ENCODE data around the gene PLIN5. TPM values are rescaled to one million over a fixed set of nuclear protein-coding genes. Genes with fewer than 3 reads are reported as not detected.

Gene PLIN5
- total RNA-seq, 1 donor from 2014 or later: 17.2 TPM

DNA sequence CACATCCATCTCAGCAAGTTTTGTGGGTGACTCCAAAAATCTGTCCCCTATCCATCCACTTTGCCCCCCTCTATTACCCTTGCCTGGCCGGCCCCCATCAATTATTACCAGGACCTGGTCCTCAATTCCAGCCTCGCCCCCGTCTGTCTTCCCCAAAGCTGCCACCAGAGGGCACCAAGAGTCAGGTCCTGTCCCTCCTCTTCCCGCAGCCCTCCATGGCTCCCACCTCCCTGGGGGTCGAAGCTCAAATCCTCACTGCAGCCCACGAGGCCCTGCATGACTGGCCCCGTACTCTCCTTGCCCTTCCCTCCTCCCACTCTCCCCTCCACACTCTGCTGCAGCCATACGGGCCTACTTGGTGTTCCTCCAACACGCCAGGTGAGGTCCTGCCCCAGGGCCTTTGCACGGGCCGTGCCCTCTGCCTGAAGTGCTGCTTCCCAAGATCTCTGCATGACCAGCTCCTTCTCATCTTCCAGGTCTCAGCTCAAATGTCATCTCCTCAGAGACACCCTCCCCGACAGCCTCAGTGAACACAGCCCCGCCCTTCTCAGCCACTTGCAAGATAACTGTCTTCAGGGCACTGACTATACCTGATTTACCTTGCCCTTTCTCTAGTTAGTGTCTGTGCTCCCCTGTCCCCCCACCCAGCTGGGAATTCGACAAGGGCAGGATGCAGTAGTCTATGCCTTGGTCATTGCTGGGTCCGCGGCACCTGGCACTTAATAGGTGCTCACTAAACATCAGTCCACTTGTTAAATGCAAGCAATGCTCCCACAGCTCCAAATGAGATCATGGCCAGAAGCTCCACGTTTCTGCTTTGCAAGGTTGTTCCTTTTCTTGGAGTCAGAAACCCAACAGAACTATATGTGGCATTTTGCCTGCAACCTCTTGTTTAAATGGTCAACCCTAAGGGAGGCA, 41.3 kb upstream of the PLIN5 start:
- DNase-seq: peak; percentile 80
- TF ChIP-seq, protein P1, sequence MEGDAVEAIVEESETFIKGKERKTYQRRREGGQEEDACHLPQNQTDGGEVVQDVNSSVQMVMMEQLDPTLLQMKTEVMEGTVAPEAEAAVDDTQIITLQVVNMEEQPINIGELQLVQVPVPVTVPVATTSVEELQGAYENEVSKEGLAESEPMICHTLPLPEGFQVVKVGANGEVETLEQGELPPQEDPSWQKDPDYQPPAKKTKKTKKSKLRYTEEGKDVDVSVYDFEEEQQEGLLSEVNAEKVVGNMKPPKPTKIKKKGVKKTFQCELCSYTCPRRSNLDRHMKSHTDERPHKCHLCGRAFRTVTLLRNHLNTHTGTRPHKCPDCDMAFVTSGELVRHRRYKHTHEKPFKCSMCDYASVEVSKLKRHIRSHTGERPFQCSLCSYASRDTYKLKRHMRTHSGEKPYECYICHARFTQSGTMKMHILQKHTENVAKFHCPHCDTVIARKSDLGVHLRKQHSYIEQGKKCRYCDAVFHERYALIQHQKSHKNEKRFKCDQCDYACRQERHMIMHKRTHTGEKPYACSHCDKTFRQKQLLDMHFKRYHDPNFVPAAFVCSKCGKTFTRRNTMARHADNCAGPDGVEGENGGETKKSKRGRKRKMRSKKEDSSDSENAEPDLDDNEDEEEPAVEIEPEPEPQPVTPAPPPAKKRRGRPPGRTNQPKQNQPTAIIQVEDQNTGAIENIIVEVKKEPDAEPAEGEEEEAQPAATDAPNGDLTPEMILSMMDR (IDR thresholded peaks at IDR 0.05): peak; percentile 67
- no peaks in the 10 kb centered on the region for H3K36me3 ChIP-seq
- no peak overlapping the region for H3K27ac ChIP-seq
- H3K9me3 ChIP-seq: no peaks in the 10 kb centered on the region
- no peak overlapping the region for H3K4me3 ChIP-seq
- H3K27me3 ChIP-seq: peaks cover 42% of the 10 kb centered on the region
- peaks cover 10% of the 10 kb centered on the region for H3K4me1 ChIP-seq
- intact Hi-C loops (cut with DNase I): loop anchor here (10.0 kb wide), 1 partner anchor 59 kb away; the partner anchor contains the start of gene TNFAIP8L1
- peak; percentile 73 for ATAC-seq

- Histone ChIP-seq H3K36me3 (no peaks in the 10 kb centered on the region), H3K4me1 (peaks cover 10% of the 10 kb centered on the region), H3K4me3 (no peak overlapping the region), H3K27me3 (peaks cover 34% of the 10 kb centered on the region), H3K9me3 (no peaks in the 10 kb centered on the region), H3K27ac (no peak overlapping the region)
- TF ChIP-seq, protein P1 (IDR thresholded peaks at IDR 0.05): no peak
- intact Hi-C loops (cut with DNase I): loop anchor here (10.0 kb wide), 1 partner anchor 59 kb away; the partner anchor contains the start of gene TNFAIP8L1
- ATAC-seq (peak; percentile 27), DNase-seq (no peak)
Measured at GRCh38 chr19:4575267-4576015, 40.4 kb upstream of the PLIN5 start.

GRCh38 chr19:4573682-4574081, 38.7 kb upstream of the PLIN5 start:
- ATAC-seq (no peak), DNase-seq (no peak)
- Histone ChIP-seq H3K36me3 (no peaks in the 10 kb centered on the region), H3K4me1 (peaks cover 10% of the 10 kb centered on the region), H3K27me3 (peaks cover 17% of the 10 kb centered on the region), H3K27ac (no peak overlapping the region), H3K4me3 (no peak overlapping the region), H3K9me3 (no peaks in the 10 kb centered on the region)
- intact Hi-C loops (cut with DNase I): loop anchor here (10.0 kb wide), 1 partner anchor 61 kb away; the partner anchor contains the start of gene TNFAIP8L1
- TF ChIP-seq, protein P1 (IDR thresholded peaks at IDR 0.05): no peak

GRCh38 chr19:4571305-4571917, 36.4 kb upstream of the PLIN5 start:
- H3K27me3 ChIP-seq: peaks cover 4% of the 10 kb centered on the region
- no peaks in the 10 kb centered on the region for H3K36me3 ChIP-seq
- no peak for DNase-seq

DNA sequence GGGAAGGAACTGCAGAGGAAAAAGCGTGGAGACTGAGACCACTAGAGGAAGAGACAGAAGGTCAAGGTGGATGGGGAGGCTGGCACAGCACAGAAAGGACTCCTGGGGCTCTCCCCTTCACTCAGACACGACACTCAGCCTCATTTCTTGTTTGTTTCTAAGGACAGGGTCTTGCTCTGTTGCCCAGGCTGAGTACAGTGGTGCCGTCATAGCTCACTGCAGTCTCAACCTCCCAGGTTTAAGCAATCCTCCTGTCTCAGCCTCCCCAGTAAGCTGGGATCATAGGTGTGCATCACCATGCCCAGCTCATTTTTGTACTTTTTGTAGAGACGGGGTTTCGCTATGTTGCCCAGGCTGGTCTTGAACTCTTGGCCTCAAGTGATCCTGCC, 35.9 kb upstream of the PLIN5 start:
- ATAC-seq: no peak
- no peak overlapping the region for H3K4me3 ChIP-seq
- no peak for DNase-seq
- TF ChIP-seq, protein P1 (IDR thresholded peaks at IDR 0.05): no peak
- intact Hi-C loops (cut with DNase I): loop anchor here (10.0 kb wide), 1 partner anchor 64 kb away; the partner anchor contains the start of gene TNFAIP8L1
- no peaks in the 10 kb centered on the region for H3K27me3 ChIP-seq
- no peak overlapping the region for H3K27ac ChIP-seq
- H3K36me3 ChIP-seq: no peaks in the 10 kb centered on the region
- peaks cover 10% of the 10 kb centered on the region for H3K4me1 ChIP-seq
- no peaks in the 10 kb centered on the region for H3K9me3 ChIP-seq

More at GRCh38 chr19:4571305-4571917, 36.4 kb upstream of the PLIN5 start:
- Histone ChIP-seq H3K4me1 (peaks cover 10% of the 10 kb centered on the region), H3K4me3 (no peak overlapping the region), H3K27ac (no peak overlapping the region), H3K9me3 (no peaks in the 10 kb centered on the region)
- TF ChIP-seq, protein P1 (IDR thresholded peaks at IDR 0.05): no peak
- ATAC-seq: no peak
- intact Hi-C loops (cut with DNase I): loop anchor here (10.0 kb wide), 1 partner anchor 63 kb away; the partner anchor contains the start of gene TNFAIP8L1
